ENCODE data around the gene CUL4A. TPM values are rescaled to one million over a fixed set of nuclear protein-coding genes. Genes with fewer than 3 reads are reported as not detected.

CUL4A gene
- total RNA-seq, 4 donors from 2014 or later = 232 to 319 (median 234) TPM

DNA sequence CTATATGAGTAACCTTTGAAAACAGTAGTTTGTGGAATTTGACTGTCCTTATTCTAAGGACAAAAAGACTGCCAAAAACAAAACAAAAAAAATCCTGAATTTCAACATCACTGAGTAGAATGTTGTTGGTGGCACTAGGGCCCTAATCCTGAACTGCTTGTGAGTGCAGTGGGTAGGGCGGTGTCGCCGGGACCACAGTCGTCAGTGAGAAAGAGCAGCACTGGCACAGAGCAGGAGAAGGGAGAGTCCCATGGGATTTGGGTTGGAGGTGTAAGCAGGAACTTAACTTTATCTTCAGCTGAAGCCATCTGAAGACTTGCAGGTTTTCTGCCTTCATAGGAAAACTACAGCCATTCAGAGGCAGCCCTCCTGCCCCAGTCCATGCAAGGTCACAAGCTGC lies 6.5 kb upstream of the CUL4A start:
- peaks cover 0 to 24% of the 10 kb centered on the region in 2 donors for H3K36me3 ChIP-seq
- no peaks in the 10 kb centered on the region for H3K27me3 ChIP-seq
- no peak overlapping the region for H3K4me3 ChIP-seq
- peaks cover 38 to 47% of the 10 kb centered on the region in 2 donors for H3K4me1 ChIP-seq
- no peak overlapping the region for H3K27ac ChIP-seq
- in situ Hi-C loops (cut with MboI; ENCODE audit: low sequenced_read_pairs in 4 of 4) (no loop called here), intact Hi-C loops (cut with DNase I; ENCODE audit: low total_unique reads) (no loop called here)
- ATAC-seq (no peak), DNase-seq (no peak)
- no peak for TF ChIP-seq POLR2A (IDR thresholded peaks at IDR 0.05)
- TF ChIP-seq, protein P1, sequence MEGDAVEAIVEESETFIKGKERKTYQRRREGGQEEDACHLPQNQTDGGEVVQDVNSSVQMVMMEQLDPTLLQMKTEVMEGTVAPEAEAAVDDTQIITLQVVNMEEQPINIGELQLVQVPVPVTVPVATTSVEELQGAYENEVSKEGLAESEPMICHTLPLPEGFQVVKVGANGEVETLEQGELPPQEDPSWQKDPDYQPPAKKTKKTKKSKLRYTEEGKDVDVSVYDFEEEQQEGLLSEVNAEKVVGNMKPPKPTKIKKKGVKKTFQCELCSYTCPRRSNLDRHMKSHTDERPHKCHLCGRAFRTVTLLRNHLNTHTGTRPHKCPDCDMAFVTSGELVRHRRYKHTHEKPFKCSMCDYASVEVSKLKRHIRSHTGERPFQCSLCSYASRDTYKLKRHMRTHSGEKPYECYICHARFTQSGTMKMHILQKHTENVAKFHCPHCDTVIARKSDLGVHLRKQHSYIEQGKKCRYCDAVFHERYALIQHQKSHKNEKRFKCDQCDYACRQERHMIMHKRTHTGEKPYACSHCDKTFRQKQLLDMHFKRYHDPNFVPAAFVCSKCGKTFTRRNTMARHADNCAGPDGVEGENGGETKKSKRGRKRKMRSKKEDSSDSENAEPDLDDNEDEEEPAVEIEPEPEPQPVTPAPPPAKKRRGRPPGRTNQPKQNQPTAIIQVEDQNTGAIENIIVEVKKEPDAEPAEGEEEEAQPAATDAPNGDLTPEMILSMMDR (IDR thresholded peaks at IDR 0.05 in 4 of 5, conservative IDR thresholded peaks at IDR 0.05 in 1 of 5) = no peak
- no peaks in the 10 kb centered on the region for H3K9me3 ChIP-seq

DNA sequence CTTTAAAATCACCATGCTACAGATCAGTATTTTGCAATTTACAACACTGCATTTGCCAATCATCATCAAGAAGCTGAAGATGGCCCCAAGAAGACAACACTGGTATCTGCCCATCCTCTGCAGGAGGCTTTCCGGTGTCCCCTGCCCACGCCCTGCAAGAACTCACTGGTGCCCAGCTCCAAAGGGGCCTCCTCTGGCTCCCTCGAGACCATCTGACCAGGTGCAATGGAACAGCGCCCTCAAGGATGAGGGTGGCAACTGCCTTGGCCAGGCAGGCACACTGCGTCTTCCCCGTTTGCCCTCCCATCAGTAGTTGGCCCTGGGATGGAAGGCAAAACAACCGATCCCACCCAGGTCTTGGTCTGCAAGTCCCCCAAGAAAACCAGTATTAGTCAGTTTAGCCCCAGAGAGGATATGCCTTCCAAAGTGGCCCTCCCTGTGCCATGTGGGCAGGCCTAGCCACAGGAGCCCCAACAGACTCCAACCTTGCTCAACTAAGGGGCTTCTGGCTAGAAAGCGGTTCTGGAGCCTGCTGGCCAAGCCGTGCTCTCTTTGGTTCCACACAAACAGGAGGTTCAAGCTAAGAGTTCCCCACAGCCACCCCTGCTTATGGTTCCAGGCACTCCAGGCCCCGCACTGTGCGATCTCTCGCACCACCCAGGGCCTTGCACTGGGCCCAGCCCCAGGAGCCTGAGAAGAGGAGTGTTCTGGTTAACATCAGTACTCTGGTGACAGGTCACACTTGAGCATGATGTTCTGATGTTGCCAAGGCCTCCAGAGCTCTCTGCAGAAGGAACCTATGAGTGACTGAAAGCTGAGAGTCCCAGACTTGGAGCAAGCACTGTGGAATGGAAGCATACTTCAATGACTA lies 5.7 kb upstream of the CUL4A start:
- ATAC-seq = no peak
- Histone ChIP-seq H3K9me3 (no peaks in the 10 kb centered on the region), H3K4me3 (no peak overlapping the region), H3K36me3 (peaks cover 0 to 16% of the 10 kb centered on the region in 2 donors), H3K27me3 (no peaks in the 10 kb centered on the region), H3K4me1 (peaks cover 38 to 47% of the 10 kb centered on the region in 2 donors), H3K27ac (peak overlapping the region in 1 of 4 donors; percentile 45)
- no peak for DNase-seq
- intact Hi-C loops (cut with DNase I; ENCODE audit: low total_unique reads) (no loop called here), in situ Hi-C loops (cut with MboI; ENCODE audit: low sequenced_read_pairs in 4 of 4) (no loop called here)
- no peak for TF ChIP-seq POLR2A (IDR thresholded peaks at IDR 0.05)
- TF ChIP-seq, protein P1 (IDR thresholded peaks at IDR 0.05 in 4 of 5, conservative IDR thresholded peaks at IDR 0.05 in 1 of 5) = no peak

DNA sequence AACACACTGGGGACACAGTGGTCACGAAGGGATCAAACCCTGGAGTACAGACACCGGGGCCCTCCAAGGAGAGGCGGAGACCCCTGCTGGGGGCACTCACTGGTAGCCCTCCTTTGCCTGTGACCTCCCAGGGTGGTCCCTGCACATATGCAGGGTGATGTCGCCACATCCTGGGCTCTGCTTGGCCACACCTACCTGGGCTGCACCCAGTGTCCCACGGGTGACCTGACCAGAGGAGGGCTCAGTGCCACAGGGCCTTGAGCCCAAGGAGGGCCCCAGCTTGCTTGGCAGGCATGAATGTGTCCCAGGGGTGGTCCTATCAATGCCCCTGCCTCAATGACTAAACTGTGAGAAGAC lies 5.1 kb upstream of the CUL4A start:
- Histone ChIP-seq H3K27ac (peak overlapping the region in 2 of 4 donors; percentile 45 to 57), H3K27me3 (no peaks in the 10 kb centered on the region), H3K9me3 (no peaks in the 10 kb centered on the region), H3K4me3 (no peak overlapping the region), H3K36me3 (peaks cover 0 to 9% of the 10 kb centered on the region in 2 donors), H3K4me1 (peaks cover 38 to 47% of the 10 kb centered on the region in 2 donors)
- TF ChIP-seq, protein P1 (IDR thresholded peaks at IDR 0.05 in 4 of 5, conservative IDR thresholded peaks at IDR 0.05 in 1 of 5) = no peak
- no peak for TF ChIP-seq POLR2A (IDR thresholded peaks at IDR 0.05)
- ATAC-seq (no peak), DNase-seq (no peak)
- intact Hi-C loops (cut with DNase I; ENCODE audit: low total_unique reads) = no loop called here
- in situ Hi-C loops (cut with MboI; ENCODE audit: low sequenced_read_pairs in 4 of 4) = no loop called here

DNA sequence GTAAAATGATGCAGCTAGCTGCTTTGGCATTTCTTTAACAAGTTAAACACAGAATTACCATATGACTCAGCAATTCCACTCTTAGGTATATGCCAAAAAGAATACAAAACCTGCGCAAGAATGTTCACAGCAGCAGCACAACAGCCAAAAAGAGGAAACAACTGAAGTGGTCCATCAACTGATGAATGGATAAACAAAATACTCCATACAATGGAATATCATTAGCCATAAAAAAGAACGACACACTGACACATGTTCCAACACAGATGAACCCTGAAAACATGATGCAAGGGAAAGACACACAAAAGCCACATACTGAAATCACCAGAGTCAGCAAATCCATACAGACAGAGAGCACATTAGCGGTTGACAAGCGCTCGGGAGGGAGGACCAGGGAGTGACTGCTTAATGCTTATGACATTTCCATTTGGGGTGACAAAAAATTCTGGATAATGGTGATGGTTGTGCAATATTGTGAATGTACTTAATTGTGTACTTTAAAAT lies 3.9 kb upstream of the CUL4A start:
- no peak for TF ChIP-seq POLR2A (IDR thresholded peaks at IDR 0.05)
- TF ChIP-seq, protein P1 (IDR thresholded peaks at IDR 0.05 in 4 of 5, conservative IDR thresholded peaks at IDR 0.05 in 1 of 5) = no peak
- peaks cover 42 to 50% of the 10 kb centered on the region in 2 donors for H3K4me1 ChIP-seq
- intact Hi-C loops (cut with DNase I; ENCODE audit: low total_unique reads) (loop anchor here (5.0 kb wide), 1 partner anchor 157 kb away; the partner anchor contains the start of gene GRTP1), in situ Hi-C loops (cut with MboI; ENCODE audit: low sequenced_read_pairs in 4 of 4) (no loop called here)
- H3K27me3 ChIP-seq = no peaks in the 10 kb centered on the region
- DNase-seq (no peak), ATAC-seq (no peak)
- H3K27ac ChIP-seq = peak overlapping the region; percentile 24 to 57 (median 42)
- H3K36me3 ChIP-seq = no peaks in the 10 kb centered on the region
- no peak overlapping the region for H3K4me3 ChIP-seq
- no peaks in the 10 kb centered on the region for H3K9me3 ChIP-seq
